ENCODE data around the gene DDX10.

- TF ChIP-seq EP300 (IDR thresholded peaks at IDR 0.05; ENCODE audit: borderline replicate concordance) (no peak), CREB1 (IDR thresholded peaks at IDR 0.05; ENCODE audit: low read depth) (no peak), USF1 (IDR thresholded peaks at IDR 0.05) (no peak), RAD21 (IDR thresholded peaks at IDR 0.05; ENCODE audit: low read depth) (no peak), EGR1 (IDR thresholded peaks at IDR 0.05) (no peak)
Measured at GRCh38 chr11:108698844-108699642, 34.2 kb downstream of the DDX10 start.
